IPS DF 4.7 (cell line): ENCODE results near the gene RPL22.

ENCODE experiments used
- DNase-seq: peaks from one replicate; pipeline ENCODE4 v3.0.0-alpha.2; 2013; ENCODE audit warnings: low spot score; ENCODE audit errors: extremely low read depth

The RPL22 gene

GRCh38 chr1:6199298-6200187, at the start of gene RPL22:
Gene RPL22 (minus strand): TSS chr1:6199595. CDS start chr1:6199573, 22 bp downstream.
- peak; percentile 98 for DNase-seq

GRCh38 chr1:6248161-6248776, 48.9 kb upstream of the RPL22 start:
- no peak for DNase-seq

GRCh38 chr1:6247651-6248050, 48.3 kb upstream of the RPL22 start:
- no peak for DNase-seq

- no peak for DNase-seq
These were observed 47.4 kb upstream of the RPL22 start for GRCh38 chr1:6246497-6247467.

- no peak for DNase-seq
These were observed 46.6 kb upstream of the RPL22 start for GRCh38 chr1:6245869-6246496.

- no peak for DNase-seq
These were observed 45.9 kb upstream of the RPL22 start for GRCh38 chr1:6245086-6245868.

- no peak for DNase-seq
These were observed 45.1 kb upstream of the RPL22 start for GRCh38 chr1:6244401-6245049.

GRCh38 chr1:6243993-6244392, 44.6 kb upstream of the RPL22 start, which contains the start of gene HES3:
Gene HES3 (plus strand): TSS chr1:6244179. CDS start chr1:6244366, 187 bp downstream.
- no peak for DNase-seq

- no peak for DNase-seq
These were observed 43.8 kb upstream of the RPL22 start for GRCh38 chr1:6243053-6243834.

- DNase-seq = no peak
These were observed 42.7 kb upstream of the RPL22 start for GRCh38 chr1:6241887-6242740.

GRCh38 chr1:6241107-6241886, 41.9 kb upstream of the RPL22 start:
- no peak for DNase-seq

- no peak for DNase-seq
These were observed 40.8 kb upstream of the RPL22 start for GRCh38 chr1:6239950-6240768.

GRCh38 chr1:6239213-6239752, 39.9 kb upstream of the RPL22 start:
- DNase-seq = no peak

GRCh38 chr1:6237093-6237492, 37.7 kb upstream of the RPL22 start:
- DNase-seq = no peak

- DNase-seq = no peak
These were observed 35.9 kb upstream of the RPL22 start for GRCh38 chr1:6235296-6235677.
